Measurements from ENCODE around the gene SRGAP3.

- TF ChIP-seq CTCF (IDR thresholded peaks at IDR 0.05) (no peak), POLR2A (IDR thresholded peaks at IDR 0.05) (no peak)
Measured at GRCh38 chr3:9247361-9247940, 2.0 kb downstream of the SRGAP3 start.
